GM10847 (cell line): ENCODE data around the gene PID1.

Experiments used
- POLR2A ChIP-seq: IDR thresholded peaks from 2 replicates; pipeline ENCODE4 v1.6.1; 2011; ENCODE audit not compliant: insufficient read length; ENCODE audit errors: extremely low read depth

Gene PID1

GRCh38 chr2:229132236-229132635, 138.9 kb downstream of the PID1 start:
- TF ChIP-seq POLR2A, result no peak

GRCh38 chr2:229130522-229130921, 140.6 kb downstream of the PID1 start:
- TF ChIP-seq POLR2A, result no peak

GRCh38 chr2:229129738-229130371, 141.2 kb downstream of the PID1 start:
- no peak for TF ChIP-seq POLR2A

- TF ChIP-seq POLR2A, result no peak
These were observed 143.6 kb downstream of the PID1 start for GRCh38 chr2:229127471-229127870.

- TF ChIP-seq POLR2A, result no peak
These were observed 145.0 kb downstream of the PID1 start for GRCh38 chr2:229126066-229126465.

GRCh38 chr2:229124136-229124535, 147.0 kb downstream of the PID1 start:
- no peak for TF ChIP-seq POLR2A

GRCh38 chr2:229118927-229119326, 152.2 kb downstream of the PID1 start:
- TF ChIP-seq POLR2A, result no peak

- no peak for TF ChIP-seq POLR2A
These were observed 152.8 kb downstream of the PID1 start for GRCh38 chr2:229118336-229118735.

GRCh38 chr2:229111744-229112143, 159.3 kb downstream of the PID1 start:
- TF ChIP-seq POLR2A, result no peak

- no peak for TF ChIP-seq POLR2A
These were observed 161.9 kb downstream of the PID1 start for GRCh38 chr2:229109195-229109594.

GRCh38 chr2:229107601-229108000, 163.5 kb downstream of the PID1 start:
- no peak for TF ChIP-seq POLR2A

GRCh38 chr2:229104974-229105387, 166.1 kb downstream of the PID1 start:
- TF ChIP-seq POLR2A, result no peak

GRCh38 chr2:229104025-229104424, 167.1 kb downstream of the PID1 start:
- TF ChIP-seq POLR2A, result no peak

GRCh38 chr2:229101314-229101713, 169.8 kb downstream of the PID1 start:
- TF ChIP-seq POLR2A, result no peak

- no peak for TF ChIP-seq POLR2A
These were observed 171.9 kb downstream of the PID1 start for GRCh38 chr2:229099231-229099630.

GRCh38 chr2:229098801-229099200, 172.3 kb downstream of the PID1 start:
- TF ChIP-seq POLR2A, result no peak

GRCh38 chr2:229096409-229097066, 174.5 kb downstream of the PID1 start:
- no peak for TF ChIP-seq POLR2A
